Right lobe of liver (tissue), 4 donors: ENCODE results near the gene CCDC74B.

ENCODE experiments used
- CTCF ChIP-seq, 4 donors: fragments of 200-600 bp in 3 of 4; fragments of 450-650 bp in 1 of 4; IDR thresholded peaks; one replicate each; pipeline versions ENCODE4 v1.5.1 to v1.8.0; 2016 to 2022; ENCODE audit warnings: antibody characterized with exemption in 4 of 4, mild to moderate bottlenecking in 2 of 4
- POLR2A ChIP-seq: fragments of 450-650 bp; IDR thresholded peaks from one replicate; pipeline ENCODE4 v1.6.1; 2017; ENCODE audit warnings: antibody characterized with exemption, mild to moderate bottlenecking
- donor health status: DM: no; HTN: no; CAD: no.
- donor health status: DM: no; HTN: no; CAD: no.
- donor health status: DM: no; HTN: yes; CAD: no.

- TF ChIP-seq CTCF (IDR thresholded peaks at IDR 0.05) (no peak), POLR2A (no peak)
Observed at GRCh38 chr2:130158631-130159030, 13.7 kb upstream of the CCDC74B start.
